Liver (tissue), 9 donors: ENCODE data around the gene MIDN. TPM values are rescaled to one million over a fixed set of nuclear protein-coding genes. Genes with fewer than 3 reads are reported as not detected.

ENCODE experiments used
- DNase-seq: peaks from one replicate; pipeline ENCODE4 v3.0.0-alpha.2; 2017; ENCODE audit warnings: low spot score
- H3K27ac ChIP-seq, 2 donors: one replicate each; pipeline ENCODE4 v1.7.0; 2013; ENCODE audit warnings: inconsistent platforms in 2 of 2, low read length in 2 of 2, control low read depth in 1 of 2, low read depth in 1 of 2, mild to moderate bottlenecking in 1 of 2
- H3K27me3 ChIP-seq, 4 donors: one replicate each; pipeline versions ENCODE4 v1.6.1 to v1.7.0; 2013; ENCODE audit warnings: low read length in 3 of 4, inconsistent platforms in 1 of 4, mild to moderate bottlenecking in 1 of 4, moderate library complexity in 1 of 4; ENCODE audit not compliant: control insufficient read depth in 4 of 4, insufficient read depth in 4 of 4
- H3K36me3 ChIP-seq, 4 donors: one replicate each; pipeline versions ENCODE4 v1.6.1 to v1.7.0; 2013; ENCODE audit warnings: low read length in 3 of 4, mild to moderate bottlenecking in 3 of 4, low read depth in 1 of 4, moderate library complexity in 1 of 4; ENCODE audit not compliant: control insufficient read depth in 4 of 4, insufficient read depth in 3 of 4
- H3K4me1 ChIP-seq, 4 donors: one replicate each; pipeline versions ENCODE4 v1.6.1 to v1.7.0; 2013; ENCODE audit warnings: low read length in 3 of 4, mild to moderate bottlenecking in 3 of 4, moderate library complexity in 1 of 4; ENCODE audit not compliant: control insufficient read depth in 4 of 4, insufficient read depth in 4 of 4
- H3K4me3 ChIP-seq, 3 donors: one replicate each; pipeline versions ENCODE4 v1.6.1 to v1.7.0; 2013; ENCODE audit warnings: low read length in 3 of 3, control low read depth in 1 of 3, low read depth in 1 of 3, mild to moderate bottlenecking in 1 of 3
- H3K9ac ChIP-seq, 2 donors: one replicate each; pipeline ENCODE4 v1.7.0; 2013; ENCODE audit warnings: low read length in 2 of 2, mild to moderate bottlenecking in 2 of 2, moderate library complexity in 2 of 2, control low read depth in 1 of 2, low read depth in 1 of 2
- H3K9me3 ChIP-seq, 4 donors: one replicate each; pipeline versions ENCODE4 v1.6.1 to v1.7.0; 2013; ENCODE audit warnings: low read length in 3 of 4; ENCODE audit not compliant: control insufficient read depth in 4 of 4
- ATF3 ChIP-seq: IDR thresholded peaks from 2 replicates; pipeline ENCODE4 v1.6.1; 2016; ENCODE audit warnings: antibody characterized with exemption
- CTCF ChIP-seq: fragments of 150-350 bp; IDR thresholded peaks from 2 replicates; pipeline ENCODE4 v1.5.1; 2017; ENCODE audit warnings: improper control_type of control experiment, low read depth, low read length; ENCODE audit not compliant: missing input control
- EGR1 ChIP-seq, 2 donors: IDR thresholded peaks; 2 replicates each; pipeline ENCODE4 v1.6.1; 2016 to 2018; ENCODE audit warnings: antibody characterized with exemption in 2 of 2, low read depth in 2 of 2
- FOXA1 ChIP-seq: IDR thresholded peaks from 2 replicates; pipeline ENCODE4 v1.6.1; 2016; ENCODE audit warnings: antibody characterized with exemption
- GABPA ChIP-seq, 2 donors: IDR thresholded peaks in 1 of 2; conservative IDR thresholded peaks in 1 of 2; 2 replicates each; pipeline ENCODE4 v1.6.1; 2016; ENCODE audit warnings: antibody characterized with exemption in 2 of 2, mild to moderate bottlenecking in 1 of 2, moderate library complexity in 1 of 2
- HNF4G ChIP-seq: IDR thresholded peaks from 2 replicates; pipeline ENCODE4 v1.6.1; 2016; ENCODE audit warnings: antibody characterized with exemption
- RAD21 ChIP-seq, 2 donors: IDR thresholded peaks; 2 replicates each; pipeline ENCODE4 v1.6.1; 2016; ENCODE audit warnings: antibody characterized with exemption in 2 of 2, mild to moderate bottlenecking in 2 of 2
- RXRA ChIP-seq, 2 donors: IDR thresholded peaks; 2 replicates each; pipeline ENCODE4 v1.6.1; 2017 to 2018; ENCODE audit warnings: antibody characterized with exemption in 2 of 2, mild to moderate bottlenecking in 1 of 2
- SP1 ChIP-seq: IDR thresholded peaks from 2 replicates; pipeline ENCODE4 v1.6.1; 2018; ENCODE audit warnings: antibody characterized with exemption, mild to moderate bottlenecking
- WGBS: extraction: QIAGEN DNeasy Blood & Tissue Kit; methylation state at CpG from one replicate; pipeline ENCODE4 v1.1.7; 2013; 5-methylcytosine and 5-hydroxymethylcytosine counted together
- polyA plus RNA-seq, 2 donors: library from polyadenylated mRNA; stranded (reverse) in 1 of 2; unstranded in 1 of 2; fragments of 200-250 nt in 1 of 2; fragments of >200 nt in 1 of 2; fragmentation: Nextera tagmentation in 1 of 2; extraction: Ambion mirVana in 1 of 2; gene quantifications; one replicate each; pipeline versions ENCODE4 v1.2.1 to v1.2.3, GENCODE V29; 2013 to 2015
- total RNA-seq, 2 donors: library from RNA; depleted of rRNA; stranded (reverse); fragments of >200 nt; gene quantifications; one replicate each; pipeline ENCODE4 v1.2.3, GENCODE V29; 2014
- donor health status: healthy.
- donor health status: healthy.
- donor health status: healthy.
- donor health status: healthy.
- donor health status: healthy.

Gene MIDN
- total and polyA plus RNA-seq, 4 donors: 2.9 to 22.9 (median 11.8) TPM

- TF ChIP-seq CTCF: no peak
- no peak for TF ChIP-seq EGR1 (IDR thresholded peaks at IDR 0.05; ENCODE audit: low read depth in 2 of 2)
- TF ChIP-seq RXRA (IDR thresholded peaks at IDR 0.05): no peak
Observed at GRCh38 chr19:1219786-1220476, 28.5 kb upstream of the MIDN start (continued).

GRCh38 chr19:1220477-1220930 lies 27.9 kb upstream of the MIDN start:
- 91% methylated on average over 33 of the region's 33 CpGs for WGBS
- Histone ChIP-seq H3K4me1 (peaks cover 1 to 10% (median 6%) of the 10 kb centered on the region in 4 donors), H3K27me3 (no peaks in the 10 kb centered on the region), H3K9ac (no peak overlapping the region), H3K9me3 (no peaks in the 10 kb centered on the region), H3K4me3 (no peak overlapping the region), H3K36me3 (peaks cover 0 to 21% (median 11%) of the 10 kb centered on the region in 4 donors), H3K27ac (no peak overlapping the region)
- no peak for DNase-seq
- TF ChIP-seq HNF4G: no peak

GRCh38 chr19:1220976-1221903 lies 27.1 kb upstream of the MIDN start:
- Histone ChIP-seq H3K27me3 (no peaks in the 10 kb centered on the region), H3K9me3 (no peaks in the 10 kb centered on the region), H3K4me3 (no peak overlapping the region), H3K4me1 (peaks cover 0 to 7% (median 3%) of the 10 kb centered on the region in 4 donors), H3K9ac (no peak overlapping the region), H3K27ac (no peak overlapping the region), H3K36me3 (peaks cover 0 to 24% (median 11%) of the 10 kb centered on the region in 4 donors)
- DNase-seq: no peak
- WGBS: 62% methylated on average over 38 of the region's 38 CpGs
- TF ChIP-seq HNF4G (no peak), SP1 (no peak), CTCF (peak; percentile 71), GABPA (IDR thresholded peaks at IDR 0.05 in 1 of 2, conservative IDR thresholded peaks at IDR 0.05 in 1 of 2) (no peak), RAD21 (IDR thresholded peaks at IDR 0.05) (peak; percentile 80 to 87), FOXA1 (no peak), ATF3 (no peak)
